Heart left ventricle (tissue), 13 donors: ENCODE results near the gene NR3C1.

ENCODE experiments used
- POLR2A ChIP-seq, 2 donors: fragments of 450-650 bp; IDR thresholded peaks; one replicate each; pipeline ENCODE4 v1.6.1; 2017; ENCODE audit warnings: antibody characterized with exemption in 2 of 2, mild to moderate bottlenecking in 2 of 2, moderate library complexity in 2 of 2
- TF ChIP-seq, protein P1 (sequence below), 12 donors: fragments of 200-600 bp; sonication (generic) in 4 of 12; IDR thresholded peaks; one replicate each; pipeline versions ENCODE4 v1.5.0 to v1.8.0; 2018 to 2022; ENCODE audit warnings: antibody characterized with exemption in 12 of 12, mild to moderate bottlenecking in 5 of 12
- donor health status: ischemic (EF 13 %, LVEDD 7.1; RV severe dilation, severe dysfunction).
- donor health status: DM: no; HTN: yes; CAD: no.
- donor health status: DM: no; HTN: no; CAD: no.
- donor health status: ischemic (EF 25% LVEDD 6.9; RV normal size, moderate dysfunction).
- donor health status: ischemic (EF 25% LVEDD 5.7; RV mildly dilated, moderate dysfunction).
- donor health status: ischemic (EF 35%, LVEDD 5.7; RV mildly dilated, moderate dysfunction).
- donor health status: nonischemic (EF 11% LVEDD 7.7; RV severe dilation, severe dysfunction).
- donor health status: DM: yes; HTN: yes; CAD: no.
- donor health status: PGD.
- donor health status: ischemic (EF 29% LVEDD 5.4; RV normal size, mild dysfunction).
- donor health status: nonischemic (EF 23%, LVEDD 6.1; RV moderate dilation, normal function).

DNA sequence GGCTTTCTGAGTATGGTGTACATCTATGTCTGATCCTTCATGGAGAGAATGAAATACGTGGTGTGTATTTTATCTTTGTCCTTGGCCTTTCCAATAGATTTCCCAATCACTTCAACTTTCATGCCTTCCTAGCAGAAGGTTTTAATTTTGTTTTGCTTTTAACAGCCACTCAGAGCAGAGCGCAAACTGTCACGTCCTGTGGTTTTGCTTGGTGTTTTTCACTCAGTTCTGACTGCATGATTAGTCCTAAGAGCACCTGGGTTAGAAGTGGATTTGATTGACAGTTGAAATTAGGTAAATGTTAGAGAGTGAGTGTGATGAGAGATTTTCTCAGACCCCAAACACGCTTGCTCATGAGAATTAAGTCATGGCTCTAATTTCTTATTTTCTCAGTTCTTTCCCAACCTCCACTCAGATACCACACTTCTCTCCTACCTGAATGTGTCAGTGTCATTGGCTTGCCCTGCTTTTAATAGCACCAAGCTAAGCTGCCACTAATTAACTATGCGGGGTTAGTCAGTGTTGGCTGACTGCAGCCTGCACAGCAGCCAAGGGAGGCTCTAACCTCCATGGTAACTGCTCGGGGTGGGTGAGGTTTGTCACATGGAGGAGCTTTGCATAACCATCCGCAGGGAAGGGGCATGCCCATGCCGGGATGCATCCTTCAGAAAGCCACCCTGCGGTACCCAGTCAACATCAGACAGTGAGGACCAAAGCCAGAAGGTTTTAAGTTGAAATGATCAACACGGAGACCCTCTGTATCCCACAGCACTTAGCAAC, 173.4 kb downstream of the NR3C1 start:
- TF ChIP-seq, protein P1, sequence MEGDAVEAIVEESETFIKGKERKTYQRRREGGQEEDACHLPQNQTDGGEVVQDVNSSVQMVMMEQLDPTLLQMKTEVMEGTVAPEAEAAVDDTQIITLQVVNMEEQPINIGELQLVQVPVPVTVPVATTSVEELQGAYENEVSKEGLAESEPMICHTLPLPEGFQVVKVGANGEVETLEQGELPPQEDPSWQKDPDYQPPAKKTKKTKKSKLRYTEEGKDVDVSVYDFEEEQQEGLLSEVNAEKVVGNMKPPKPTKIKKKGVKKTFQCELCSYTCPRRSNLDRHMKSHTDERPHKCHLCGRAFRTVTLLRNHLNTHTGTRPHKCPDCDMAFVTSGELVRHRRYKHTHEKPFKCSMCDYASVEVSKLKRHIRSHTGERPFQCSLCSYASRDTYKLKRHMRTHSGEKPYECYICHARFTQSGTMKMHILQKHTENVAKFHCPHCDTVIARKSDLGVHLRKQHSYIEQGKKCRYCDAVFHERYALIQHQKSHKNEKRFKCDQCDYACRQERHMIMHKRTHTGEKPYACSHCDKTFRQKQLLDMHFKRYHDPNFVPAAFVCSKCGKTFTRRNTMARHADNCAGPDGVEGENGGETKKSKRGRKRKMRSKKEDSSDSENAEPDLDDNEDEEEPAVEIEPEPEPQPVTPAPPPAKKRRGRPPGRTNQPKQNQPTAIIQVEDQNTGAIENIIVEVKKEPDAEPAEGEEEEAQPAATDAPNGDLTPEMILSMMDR (IDR thresholded peaks at IDR 0.05), result no peak
- no peak for TF ChIP-seq POLR2A (IDR thresholded peaks at IDR 0.05)
